Vagina (tissue), 2 donors: Measurements from ENCODE around the gene LMNTD1. TPM values are rescaled to one million over a fixed set of nuclear protein-coding genes. Genes with fewer than 3 reads are reported as not detected.

Source experiments
- DNase-seq, 2 donors: peaks; one replicate each; pipeline ENCODE4 v3.0.0-alpha.2; 2017; ENCODE audit errors: extremely low spot score in 2 of 2
- H3K27ac ChIP-seq: fragments of 200-600 bp; sonication (generic); one replicate; pipeline ENCODE4 v1.5.1; 2019
- H3K27me3 ChIP-seq: fragments of 200-600 bp; sonication (generic); one replicate; pipeline ENCODE4 v1.5.1; 2019
- H3K36me3 ChIP-seq, 2 donors: fragments of 200-600 bp; sonication (generic); one replicate each; pipeline ENCODE4 v1.5.1; 2017 to 2019
- H3K4me1 ChIP-seq: fragments of 200-600 bp; sonication (generic); one replicate; pipeline ENCODE4 v1.5.1; 2019
- H3K4me3 ChIP-seq, 2 donors: fragments of 200-600 bp; sonication (generic); 1 replicate in 1 of 2; 2 replicates in 1 of 2; pipeline ENCODE4 v1.5.1; 2016 to 2019
- H3K9me3 ChIP-seq: fragments of 200-600 bp; sonication (generic); one replicate; pipeline ENCODE4 v1.5.1; 2019
- CTCF ChIP-seq, 3 experiments: fragments of 450-650 bp in 2 of 3; fragments of 200-600 bp in 1 of 3; sonication (generic) in 1 of 3; IDR thresholded peaks; one replicate each; pipeline ENCODE4 v1.5.1; 2017 to 2019; ENCODE audit warnings: antibody characterized with exemption in 3 of 3, mild to moderate bottlenecking in 2 of 3, moderate library complexity in 2 of 3
- POLR2A ChIP-seq, 2 donors: fragments of 450-650 bp; IDR thresholded peaks; one replicate each; pipeline ENCODE4 v1.6.1; 2017; ENCODE audit warnings: antibody characterized with exemption in 2 of 2, mild to moderate bottlenecking in 2 of 2, moderate library complexity in 2 of 2
- POLR2AphosphoS5 ChIP-seq, 2 donors: sonication (generic); formaldehyde crosslinking; IDR thresholded peaks; one replicate each; pipeline ENCODE4 v1.9.0; 2017; ENCODE audit warnings: antibody characterized with exemption in 2 of 2, mild to moderate bottlenecking in 2 of 2, low read depth in 1 of 2; ENCODE audit not compliant: insufficient read depth in 1 of 2
- intact Hi-C: fragments of 100-400 bp; cut with DNase I; formaldehyde crosslinking; loops from one replicate; pipeline ENCODE4 v1.15.1; 2023
- total RNA-seq: library from RNA; depleted of rRNA; stranded (reverse); fragments of >200 nt; gene quantifications from one replicate; pipeline ENCODE4 v1.2.3, GENCODE V29; 2016

The LMNTD1 gene
- total RNA-seq, 1 donor from 2014 or later: not detected

GRCh38 chr12:25480145-25480544 lies 72.9 kb downstream of the LMNTD1 start:
- Histone ChIP-seq H3K9me3 (no peaks in the 10 kb centered on the region), H3K4me3 (no peak overlapping the region), H3K27ac (no peak overlapping the region), H3K36me3 (no peaks in the 10 kb centered on the region), H3K27me3 (no peaks in the 10 kb centered on the region), H3K4me1 (no peaks in the 10 kb centered on the region)
- TF ChIP-seq CTCF (IDR thresholded peaks at IDR 0.05): no peak
- no peak for TF ChIP-seq POLR2AphosphoS5 (IDR thresholded peaks at IDR 0.05; ENCODE audit: insufficient read depth in 1 of 2, low read depth in 1 of 2)
- TF ChIP-seq POLR2A (IDR thresholded peaks at IDR 0.05): no peak
- DNase-seq: no peak
- intact Hi-C loops: no loop called here

- Histone ChIP-seq H3K4me1 (no peaks in the 10 kb centered on the region), H3K9me3 (no peaks in the 10 kb centered on the region), H3K27me3 (no peaks in the 10 kb centered on the region), H3K36me3 (no peaks in the 10 kb centered on the region), H3K27ac (no peak overlapping the region), H3K4me3 (no peak overlapping the region)
- no peak for TF ChIP-seq POLR2A (IDR thresholded peaks at IDR 0.05)
- no peak for TF ChIP-seq POLR2AphosphoS5 (IDR thresholded peaks at IDR 0.05; ENCODE audit: insufficient read depth in 1 of 2, low read depth in 1 of 2)
- no peak for TF ChIP-seq CTCF (IDR thresholded peaks at IDR 0.05)
- intact Hi-C loops: no loop called here
- DNase-seq: no peak
Measured at GRCh38 chr12:25477217-25477616, 75.9 kb downstream of the LMNTD1 start.

- no peak for DNase-seq
- Histone ChIP-seq H3K4me1 (no peaks in the 10 kb centered on the region), H3K4me3 (no peak overlapping the region), H3K27me3 (no peaks in the 10 kb centered on the region), H3K36me3 (no peaks in the 10 kb centered on the region), H3K9me3 (no peaks in the 10 kb centered on the region), H3K27ac (no peak overlapping the region)
- intact Hi-C loops: no loop called here
- TF ChIP-seq CTCF (IDR thresholded peaks at IDR 0.05) (no peak), POLR2AphosphoS5 (IDR thresholded peaks at IDR 0.05; ENCODE audit: insufficient read depth in 1 of 2, low read depth in 1 of 2) (no peak), POLR2A (IDR thresholded peaks at IDR 0.05) (no peak)
Measured at GRCh38 chr12:25472453-25472852, 80.6 kb downstream of the LMNTD1 start.

GRCh38 chr12:25469861-25470260 lies 83.2 kb downstream of the LMNTD1 start:
- intact Hi-C loops: no loop called here
- no peaks in the 10 kb centered on the region for H3K27me3 ChIP-seq
- H3K4me3 ChIP-seq: no peak overlapping the region
- peak in 1 of 2 donors; percentile 42 for DNase-seq
- no peaks in the 10 kb centered on the region for H3K36me3 ChIP-seq
- H3K4me1 ChIP-seq: no peaks in the 10 kb centered on the region
- H3K9me3 ChIP-seq: no peaks in the 10 kb centered on the region
- H3K27ac ChIP-seq: peak overlapping the region; percentile 14
- no peak for TF ChIP-seq POLR2AphosphoS5 (IDR thresholded peaks at IDR 0.05; ENCODE audit: insufficient read depth in 1 of 2, low read depth in 1 of 2)
- TF ChIP-seq CTCF (IDR thresholded peaks at IDR 0.05): no peak
- no peak for TF ChIP-seq POLR2A (IDR thresholded peaks at IDR 0.05)

GRCh38 chr12:25469368-25469767 lies 83.7 kb downstream of the LMNTD1 start:
- H3K36me3 ChIP-seq: no peaks in the 10 kb centered on the region
- no peak overlapping the region for H3K4me3 ChIP-seq
- no peaks in the 10 kb centered on the region for H3K9me3 ChIP-seq
- H3K27me3 ChIP-seq: no peaks in the 10 kb centered on the region
- intact Hi-C loops: no loop called here
- TF ChIP-seq CTCF (IDR thresholded peaks at IDR 0.05) (no peak), POLR2AphosphoS5 (IDR thresholded peaks at IDR 0.05; ENCODE audit: insufficient read depth in 1 of 2, low read depth in 1 of 2) (no peak), POLR2A (IDR thresholded peaks at IDR 0.05) (no peak)
- H3K27ac ChIP-seq: peak overlapping the region; percentile 14
- no peaks in the 10 kb centered on the region for H3K4me1 ChIP-seq
- no peak for DNase-seq
